WTC11 (cell line): ENCODE measurements around the gene RNF44. TPM values are rescaled to one million over a fixed set of nuclear protein-coding genes. Genes with fewer than 3 reads are reported as not detected.

Experiments
- ATAC-seq: fragments of 200-7000 bp; cut with Tn5 transposase; 2 replicates; pipeline ENCODE4 v1.10.0; 2021; ENCODE audit warnings: mild to moderate bottlenecking, moderate library complexity
- CTCF ChIA-PET: fragments of 300-600 bp; sonication (Branson Sonifier 250); formaldehyde crosslinking; loops from one replicate; lab custom pipeline; 2021; ENCODE audit warnings: antibody characterized with exemption; lab: Charles Lee
- POLR2A ChIA-PET: fragments of 350-600 bp; sonication (Branson Sonifier 250); formaldehyde crosslinking; loops from one replicate; lab custom pipeline; 2021; ENCODE audit warnings: antibody characterized with exemption; lab: Charles Lee
- DNase-seq: peaks from one replicate; pipeline ENCODE4 v3.0.0; 2021; ENCODE audit warnings: low spot score
- H3K27ac Mint-ChIP-seq: 2 replicates; pipeline ENCODE4 v1.8.0; 2021; ENCODE audit warnings: mixed read lengths
- H3K27me3 Mint-ChIP-seq: 2 replicates; pipeline ENCODE4 v1.8.0; 2021; ENCODE audit warnings: low read depth, mild to moderate bottlenecking, moderate library complexity, mixed read lengths
- H3K36me3 Mint-ChIP-seq: 2 replicates; pipeline ENCODE4 v1.8.0; 2021; ENCODE audit warnings: mixed read lengths
- H3K4me1 Mint-ChIP-seq: 2 replicates; pipeline ENCODE4 v1.8.0; 2022; ENCODE audit warnings: mixed read lengths
- H3K4me3 Mint-ChIP-seq: 2 replicates; pipeline ENCODE4 v1.8.0; 2021; ENCODE audit warnings: mild to moderate bottlenecking, moderate library complexity, mixed read lengths
- H3K9me3 Mint-ChIP-seq: 2 replicates; pipeline ENCODE4 v1.8.0; 2021; ENCODE audit warnings: mixed read lengths
- ELF4 ChIP-seq: sonication (generic); formaldehyde crosslinking; IDR thresholded peaks from 2 replicates; pipeline ENCODE4 v1.8.1; 2022; ENCODE audit warnings: low read depth, mild to moderate bottlenecking, moderate library complexity, missing genetic modification reagents
- ZNF138 ChIP-seq: sonication (generic); formaldehyde crosslinking; conservative IDR thresholded peaks from 2 replicates; pipeline ENCODE4 v1.8.1; 2022; ENCODE audit warnings: mild to moderate bottlenecking, moderate library complexity, missing genetic modification reagents
- ZNF416 ChIP-seq: fragments of 250-450 bp; sonication (Bioruptor Pico); IDR thresholded peaks from 2 replicates; pipeline ENCODE4 v1.9.0; 2021; ENCODE audit warnings: mild to moderate bottlenecking, inconsistent platforms
- total RNA-seq: library from RNA; stranded (reverse); gene quantifications from 3 replicates; pipeline ENCODE4 v1.2.3, GENCODE V29; 2021
- TF ChIP-seq, protein P1 (sequence below): sonication (generic); formaldehyde crosslinking; IDR thresholded peaks from 2 replicates; pipeline ENCODE4 v1.8.1; 2023; ENCODE audit warnings: mild to moderate bottlenecking, missing genetic modification reagents, borderline replicate concordance
- TF ChIP-seq, protein P2 (sequence below): sonication (generic); formaldehyde crosslinking; IDR thresholded peaks from 2 replicates; pipeline ENCODE4 v1.8.1; 2022; ENCODE audit warnings: low read depth, mild to moderate bottlenecking, moderate library complexity, missing genetic modification reagents, borderline replicate concordance
- TF ChIP-seq, protein P3 (sequence below): sonication (generic); formaldehyde crosslinking; IDR thresholded peaks from 2 replicates; pipeline ENCODE4 v1.8.1; 2022; ENCODE audit warnings: mild to moderate bottlenecking, missing genetic modification reagents, moderate library complexity, borderline replicate concordance
- TF ChIP-seq, protein P4 (sequence below): sonication (generic); formaldehyde crosslinking; IDR thresholded peaks from 2 replicates; pipeline ENCODE4 v1.8.1; 2023; ENCODE audit warnings: mild to moderate bottlenecking, missing genetic modification reagents
- TF ChIP-seq, protein P5 (sequence below): sonication (generic); formaldehyde crosslinking; IDR thresholded peaks from 2 replicates; pipeline ENCODE4 v1.8.0; 2022; ENCODE audit warnings: mild to moderate bottlenecking, missing genetic modification reagents
- TF ChIP-seq, protein P6 (sequence below): fragments of 200-600 bp; IDR thresholded peaks from 2 replicates; pipeline ENCODE4 v1.8.0; 2022; ENCODE audit warnings: antibody characterized with exemption
- TF ChIP-seq, protein P7 (sequence below): sonication (generic); formaldehyde crosslinking; IDR thresholded peaks from 2 replicates; pipeline ENCODE4 v1.8.1; 2023; ENCODE audit warnings: mild to moderate bottlenecking, missing genetic modification reagents, moderate library complexity

Gene RNF44
- total RNA-seq, 1 experiment from 2014 or later: 233 TPM

DNA sequence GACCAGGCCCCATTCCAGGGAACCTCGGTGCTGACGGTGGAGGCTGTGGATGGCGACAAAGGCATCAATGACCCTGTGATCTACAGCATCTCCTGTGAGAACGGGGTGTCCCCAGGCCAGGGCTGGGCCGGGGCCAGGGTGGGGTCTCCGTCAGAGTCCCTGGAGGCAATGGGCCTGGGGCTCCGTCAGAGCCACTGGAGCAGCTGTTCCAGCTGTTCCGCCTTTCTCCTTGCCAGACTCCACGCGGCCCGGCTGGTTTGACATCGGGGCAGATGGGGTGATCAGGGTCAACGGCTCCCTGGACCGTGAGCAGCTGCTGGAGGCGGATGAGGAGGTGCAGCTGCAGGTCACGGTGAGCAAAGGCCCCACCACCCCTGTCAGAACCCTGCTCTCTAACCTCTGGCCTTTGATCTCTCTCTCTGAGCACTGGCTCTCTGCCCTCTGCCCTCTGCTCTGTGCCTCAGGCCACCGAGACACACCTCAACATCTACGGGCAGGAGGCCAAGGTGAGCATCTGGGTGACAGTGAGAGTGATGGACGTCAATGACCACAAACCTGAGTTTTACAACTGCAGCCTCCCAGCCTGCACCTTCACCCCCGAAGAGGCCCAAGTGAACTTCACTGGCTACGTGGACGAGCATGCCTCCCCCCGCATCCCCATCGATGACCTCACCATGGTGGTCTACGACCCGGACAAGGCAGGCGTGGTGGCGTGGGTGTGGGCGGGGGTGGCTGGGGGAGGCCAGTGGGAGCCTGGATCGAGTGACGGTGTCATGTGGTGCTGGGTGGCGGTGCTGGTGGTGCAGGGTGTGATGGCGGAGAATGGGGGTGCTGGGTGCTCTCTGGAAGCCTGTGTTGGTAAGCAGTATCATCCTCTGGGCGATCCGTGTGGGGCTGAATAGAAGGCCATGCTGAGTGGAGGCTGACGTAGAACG lies 38.6 kb upstream of the RNF44 start (continued):
- TF ChIP-seq, protein P1, sequence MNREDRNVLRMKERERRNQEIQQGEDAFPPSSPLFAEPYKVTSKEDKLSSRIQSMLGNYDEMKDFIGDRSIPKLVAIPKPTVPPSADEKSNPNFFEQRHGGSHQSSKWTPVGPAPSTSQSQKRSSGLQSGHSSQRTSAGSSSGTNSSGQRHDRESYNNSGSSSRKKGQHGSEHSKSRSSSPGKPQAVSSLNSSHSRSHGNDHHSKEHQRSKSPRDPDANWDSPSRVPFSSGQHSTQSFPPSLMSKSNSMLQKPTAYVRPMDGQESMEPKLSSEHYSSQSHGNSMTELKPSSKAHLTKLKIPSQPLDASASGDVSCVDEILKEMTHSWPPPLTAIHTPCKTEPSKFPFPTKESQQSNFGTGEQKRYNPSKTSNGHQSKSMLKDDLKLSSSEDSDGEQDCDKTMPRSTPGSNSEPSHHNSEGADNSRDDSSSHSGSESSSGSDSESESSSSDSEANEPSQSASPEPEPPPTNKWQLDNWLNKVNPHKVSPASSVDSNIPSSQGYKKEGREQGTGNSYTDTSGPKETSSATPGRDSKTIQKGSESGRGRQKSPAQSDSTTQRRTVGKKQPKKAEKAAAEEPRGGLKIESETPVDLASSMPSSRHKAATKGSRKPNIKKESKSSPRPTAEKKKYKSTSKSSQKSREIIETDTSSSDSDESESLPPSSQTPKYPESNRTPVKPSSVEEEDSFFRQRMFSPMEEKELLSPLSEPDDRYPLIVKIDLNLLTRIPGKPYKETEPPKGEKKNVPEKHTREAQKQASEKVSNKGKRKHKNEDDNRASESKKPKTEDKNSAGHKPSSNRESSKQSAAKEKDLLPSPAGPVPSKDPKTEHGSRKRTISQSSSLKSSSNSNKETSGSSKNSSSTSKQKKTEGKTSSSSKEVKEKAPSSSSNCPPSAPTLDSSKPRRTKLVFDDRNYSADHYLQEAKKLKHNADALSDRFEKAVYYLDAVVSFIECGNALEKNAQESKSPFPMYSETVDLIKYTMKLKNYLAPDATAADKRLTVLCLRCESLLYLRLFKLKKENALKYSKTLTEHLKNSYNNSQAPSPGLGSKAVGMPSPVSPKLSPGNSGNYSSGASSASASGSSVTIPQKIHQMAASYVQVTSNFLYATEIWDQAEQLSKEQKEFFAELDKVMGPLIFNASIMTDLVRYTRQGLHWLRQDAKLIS (CRISPR knock-in tag): no peak

DNA sequence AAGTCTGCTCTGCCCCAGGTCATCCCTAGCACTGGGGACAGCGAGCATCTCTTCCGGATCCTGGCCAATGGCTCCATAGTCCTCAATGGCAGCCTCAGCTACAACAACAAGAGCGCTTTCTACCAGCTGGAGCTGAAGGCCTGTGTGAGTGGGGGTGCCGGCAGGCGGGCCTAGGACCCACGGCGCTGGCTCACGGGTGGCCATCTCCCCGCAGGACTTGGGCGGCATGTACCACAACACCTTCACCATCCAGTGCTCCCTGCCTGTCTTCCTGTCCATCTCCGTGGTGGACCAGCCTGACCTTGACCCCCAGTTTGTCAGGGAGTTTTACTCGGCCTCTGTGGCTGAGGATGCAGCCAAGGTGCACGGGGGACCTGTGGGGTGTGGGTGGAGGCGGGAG lies 37.9 kb upstream of the RNF44 start:
- Mint-ChIP-seq H3K27ac (no peak overlapping the region), H3K36me3 (no peaks in the 10 kb centered on the region), H3K27me3 (peaks cover 15% of the 10 kb centered on the region), H3K4me1 (peaks cover 2% of the 10 kb centered on the region), H3K9me3 (no peaks in the 10 kb centered on the region), H3K4me3 (no peak overlapping the region)
- no peak for ATAC-seq
- CTCF ChIA-PET: no interaction called here
- TF ChIP-seq, protein P2, sequence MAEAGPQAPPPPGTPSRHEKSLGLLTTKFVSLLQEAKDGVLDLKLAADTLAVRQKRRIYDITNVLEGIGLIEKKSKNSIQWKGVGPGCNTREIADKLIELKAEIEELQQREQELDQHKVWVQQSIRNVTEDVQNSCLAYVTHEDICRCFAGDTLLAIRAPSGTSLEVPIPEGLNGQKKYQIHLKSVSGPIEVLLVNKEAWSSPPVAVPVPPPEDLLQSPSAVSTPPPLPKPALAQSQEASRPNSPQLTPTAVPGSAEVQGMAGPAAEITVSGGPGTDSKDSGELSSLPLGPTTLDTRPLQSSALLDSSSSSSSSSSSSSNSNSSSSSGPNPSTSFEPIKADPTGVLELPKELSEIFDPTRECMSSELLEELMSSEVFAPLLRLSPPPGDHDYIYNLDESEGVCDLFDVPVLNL (CRISPR knock-in tag): no peak
- no peak for TF ChIP-seq ZNF416 (CRISPR knock-in tag)
- TF ChIP-seq, protein P3, sequence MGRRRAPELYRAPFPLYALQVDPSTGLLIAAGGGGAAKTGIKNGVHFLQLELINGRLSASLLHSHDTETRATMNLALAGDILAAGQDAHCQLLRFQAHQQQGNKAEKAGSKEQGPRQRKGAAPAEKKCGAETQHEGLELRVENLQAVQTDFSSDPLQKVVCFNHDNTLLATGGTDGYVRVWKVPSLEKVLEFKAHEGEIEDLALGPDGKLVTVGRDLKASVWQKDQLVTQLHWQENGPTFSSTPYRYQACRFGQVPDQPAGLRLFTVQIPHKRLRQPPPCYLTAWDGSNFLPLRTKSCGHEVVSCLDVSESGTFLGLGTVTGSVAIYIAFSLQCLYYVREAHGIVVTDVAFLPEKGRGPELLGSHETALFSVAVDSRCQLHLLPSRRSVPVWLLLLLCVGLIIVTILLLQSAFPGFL (CRISPR knock-in tag): no peak
- no peak for TF ChIP-seq ZNF138 (CRISPR knock-in tag)
- TF ChIP-seq, protein P4, sequence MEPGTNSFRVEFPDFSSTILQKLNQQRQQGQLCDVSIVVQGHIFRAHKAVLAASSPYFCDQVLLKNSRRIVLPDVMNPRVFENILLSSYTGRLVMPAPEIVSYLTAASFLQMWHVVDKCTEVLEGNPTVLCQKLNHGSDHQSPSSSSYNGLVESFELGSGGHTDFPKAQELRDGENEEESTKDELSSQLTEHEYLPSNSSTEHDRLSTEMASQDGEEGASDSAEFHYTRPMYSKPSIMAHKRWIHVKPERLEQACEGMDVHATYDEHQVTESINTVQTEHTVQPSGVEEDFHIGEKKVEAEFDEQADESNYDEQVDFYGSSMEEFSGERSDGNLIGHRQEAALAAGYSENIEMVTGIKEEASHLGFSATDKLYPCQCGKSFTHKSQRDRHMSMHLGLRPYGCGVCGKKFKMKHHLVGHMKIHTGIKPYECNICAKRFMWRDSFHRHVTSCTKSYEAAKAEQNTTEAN (CRISPR knock-in tag): no peak
- TF ChIP-seq, protein P5, sequence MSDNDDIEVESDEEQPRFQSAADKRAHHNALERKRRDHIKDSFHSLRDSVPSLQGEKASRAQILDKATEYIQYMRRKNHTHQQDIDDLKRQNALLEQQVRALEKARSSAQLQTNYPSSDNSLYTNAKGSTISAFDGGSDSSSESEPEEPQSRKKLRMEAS (CRISPR knock-in tag): no peak
- DNase-seq: no peak
- POLR2A ChIA-PET: no interaction called here

DNA sequence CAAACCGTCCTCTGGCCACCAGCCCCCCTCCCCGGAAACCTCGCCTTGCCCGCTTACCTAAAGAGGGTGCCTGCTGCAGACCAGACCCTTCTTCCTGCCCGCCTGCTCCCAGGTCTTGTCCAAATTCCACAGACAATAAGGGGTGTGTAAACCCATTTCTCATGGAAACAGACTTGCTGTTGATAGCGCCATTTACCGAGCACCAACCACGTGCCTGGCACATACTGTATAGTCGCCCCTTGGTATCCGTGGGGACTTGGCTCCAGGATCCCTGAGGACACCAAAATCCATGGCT lies 37.0 kb upstream of the RNF44 start:
- Mint-ChIP-seq H3K27ac (no peak overlapping the region), H3K9me3 (no peaks in the 10 kb centered on the region), H3K27me3 (peaks cover 11% of the 10 kb centered on the region), H3K4me1 (peaks cover 2% of the 10 kb centered on the region), H3K4me3 (no peak overlapping the region), H3K36me3 (no peaks in the 10 kb centered on the region)
- DNase-seq (no peak), ATAC-seq (no peak)
- no peak for TF ChIP-seq ELF4
- TF ChIP-seq, protein P6, sequence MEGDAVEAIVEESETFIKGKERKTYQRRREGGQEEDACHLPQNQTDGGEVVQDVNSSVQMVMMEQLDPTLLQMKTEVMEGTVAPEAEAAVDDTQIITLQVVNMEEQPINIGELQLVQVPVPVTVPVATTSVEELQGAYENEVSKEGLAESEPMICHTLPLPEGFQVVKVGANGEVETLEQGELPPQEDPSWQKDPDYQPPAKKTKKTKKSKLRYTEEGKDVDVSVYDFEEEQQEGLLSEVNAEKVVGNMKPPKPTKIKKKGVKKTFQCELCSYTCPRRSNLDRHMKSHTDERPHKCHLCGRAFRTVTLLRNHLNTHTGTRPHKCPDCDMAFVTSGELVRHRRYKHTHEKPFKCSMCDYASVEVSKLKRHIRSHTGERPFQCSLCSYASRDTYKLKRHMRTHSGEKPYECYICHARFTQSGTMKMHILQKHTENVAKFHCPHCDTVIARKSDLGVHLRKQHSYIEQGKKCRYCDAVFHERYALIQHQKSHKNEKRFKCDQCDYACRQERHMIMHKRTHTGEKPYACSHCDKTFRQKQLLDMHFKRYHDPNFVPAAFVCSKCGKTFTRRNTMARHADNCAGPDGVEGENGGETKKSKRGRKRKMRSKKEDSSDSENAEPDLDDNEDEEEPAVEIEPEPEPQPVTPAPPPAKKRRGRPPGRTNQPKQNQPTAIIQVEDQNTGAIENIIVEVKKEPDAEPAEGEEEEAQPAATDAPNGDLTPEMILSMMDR: peak; percentile 8; the same call in 1 of the 2 replicates
- TF ChIP-seq, protein P7, sequence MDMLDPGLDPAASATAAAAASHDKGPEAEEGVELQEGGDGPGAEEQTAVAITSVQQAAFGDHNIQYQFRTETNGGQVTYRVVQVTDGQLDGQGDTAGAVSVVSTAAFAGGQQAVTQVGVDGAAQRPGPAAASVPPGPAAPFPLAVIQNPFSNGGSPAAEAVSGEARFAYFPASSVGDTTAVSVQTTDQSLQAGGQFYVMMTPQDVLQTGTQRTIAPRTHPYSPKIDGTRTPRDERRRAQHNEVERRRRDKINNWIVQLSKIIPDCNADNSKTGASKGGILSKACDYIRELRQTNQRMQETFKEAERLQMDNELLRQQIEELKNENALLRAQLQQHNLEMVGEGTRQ (CRISPR knock-in tag): no peak
- CTCF ChIA-PET: interaction anchor here (1.1 to 2.2 kb wide), 2 partner anchors 22 to 157 kb away, joined by 4 to 11 read pairs; no protein-coding TSS in a partner anchor
- POLR2A ChIA-PET: no interaction called here
